GM21528 (cell line): Measurements from ENCODE around the gene AKAP6.

ENCODE experiments used
- ATAC-seq: cut with Tn5 transposase; IDR thresholded peaks from one replicate; pipeline ENCODE4 v1.9.1; 2021; ENCODE audit warnings: mild to moderate bottlenecking, moderate library complexity; ENCODE audit not compliant: unreplicated experiment, low FRiP score

The AKAP6 gene

GRCh38 chr14:32827514-32827913, 498.4 kb downstream of the AKAP6 start:
- no peak for ATAC-seq

DNA sequence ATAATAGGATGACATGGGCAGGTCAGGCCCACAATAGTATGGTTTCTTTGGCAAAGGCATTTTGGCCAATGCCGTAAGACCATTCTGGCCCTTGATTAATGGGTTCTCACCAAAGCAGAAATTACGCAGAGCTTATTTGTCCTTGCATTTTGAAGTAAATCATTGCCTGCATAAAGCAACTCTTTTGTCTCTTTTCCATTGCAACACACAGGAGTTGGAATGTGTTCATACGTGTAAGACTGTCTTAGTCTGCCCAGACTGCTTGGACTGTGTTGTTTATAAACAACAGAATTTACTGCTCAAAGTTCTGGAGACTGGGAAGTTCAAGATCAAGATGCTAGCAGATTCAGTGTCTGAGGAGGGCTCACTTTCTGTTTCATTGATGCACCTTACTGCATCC, 506.8 kb downstream of the AKAP6 start:
- no peak for ATAC-seq

DNA sequence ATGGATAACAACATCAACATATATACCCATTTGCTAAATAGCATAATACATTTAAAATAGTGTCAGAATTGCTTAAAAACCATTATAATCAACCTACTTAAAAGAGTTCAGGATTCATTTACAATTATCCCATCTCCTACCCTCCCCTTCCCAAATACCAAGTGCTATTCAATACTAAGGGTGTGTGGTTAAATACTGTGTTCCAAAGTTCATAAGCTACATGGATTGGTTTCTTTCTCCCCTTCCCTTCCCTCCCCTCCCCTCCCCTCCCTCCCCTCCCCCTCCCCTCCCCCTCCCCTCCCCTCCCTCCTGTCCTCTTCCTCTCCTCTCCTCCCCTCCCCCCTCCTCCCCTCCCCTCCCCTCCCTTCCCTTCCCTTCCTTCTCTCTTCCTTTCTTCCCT, 512.6 kb downstream of the AKAP6 start:
- ATAC-seq, result no peak

DNA sequence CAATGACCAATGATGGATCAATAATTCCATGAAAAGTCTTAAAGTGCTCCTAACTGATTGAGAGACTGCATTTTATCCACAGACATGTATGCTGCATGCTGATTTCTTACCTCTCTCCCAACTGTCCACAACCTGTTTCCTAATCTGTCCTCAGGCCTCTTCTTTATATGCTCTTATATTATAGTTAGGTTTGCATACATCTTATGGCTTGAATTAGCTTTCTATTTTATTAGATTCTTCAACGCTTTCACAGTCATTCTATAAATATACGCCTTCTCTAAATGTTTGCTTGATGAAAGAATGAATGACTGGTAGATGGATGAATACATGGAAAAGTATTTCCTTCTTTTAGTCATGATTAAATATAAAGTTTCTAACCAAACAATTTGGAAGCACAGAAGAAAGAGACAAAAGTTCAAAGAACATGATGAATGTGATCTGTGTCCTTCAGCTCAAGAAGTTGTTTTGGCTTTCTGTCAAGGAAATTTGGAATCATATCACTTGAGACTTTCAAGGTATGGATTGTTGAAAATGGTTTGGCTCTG, 517.8 kb downstream of the AKAP6 start:
- no peak for ATAC-seq

- no peak for ATAC-seq
Measured at GRCh38 chr14:32847867-32848266, 518.8 kb downstream of the AKAP6 start.

DNA sequence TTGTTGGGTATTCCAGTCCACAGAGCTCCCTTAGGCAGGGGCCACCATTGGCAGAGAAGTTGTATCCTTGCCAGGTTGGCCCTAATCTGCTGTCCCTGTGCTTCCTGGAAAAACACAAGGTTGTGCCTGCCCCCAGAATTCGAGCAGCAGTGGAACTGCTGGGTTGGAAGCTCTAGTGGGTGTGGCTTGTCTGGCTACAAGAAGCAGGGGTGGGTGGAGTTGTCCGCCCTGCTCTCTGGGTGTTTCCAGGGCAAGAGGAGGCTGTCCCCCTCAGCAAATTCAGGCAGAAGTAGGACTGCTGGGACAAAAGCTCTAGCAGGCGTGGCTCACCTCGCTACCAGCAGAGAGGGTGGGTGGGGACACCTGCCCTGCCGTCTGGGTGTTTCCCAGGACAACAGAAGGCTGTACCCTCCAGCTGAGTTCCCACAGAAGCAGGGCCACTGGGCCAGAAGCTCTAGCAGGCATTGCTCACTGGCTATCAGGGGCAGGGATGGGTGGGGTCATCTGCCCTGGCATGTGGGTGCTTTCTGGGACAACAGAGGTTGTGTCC, 536.8 kb downstream of the AKAP6 start:
- no peak for ATAC-seq

DNA sequence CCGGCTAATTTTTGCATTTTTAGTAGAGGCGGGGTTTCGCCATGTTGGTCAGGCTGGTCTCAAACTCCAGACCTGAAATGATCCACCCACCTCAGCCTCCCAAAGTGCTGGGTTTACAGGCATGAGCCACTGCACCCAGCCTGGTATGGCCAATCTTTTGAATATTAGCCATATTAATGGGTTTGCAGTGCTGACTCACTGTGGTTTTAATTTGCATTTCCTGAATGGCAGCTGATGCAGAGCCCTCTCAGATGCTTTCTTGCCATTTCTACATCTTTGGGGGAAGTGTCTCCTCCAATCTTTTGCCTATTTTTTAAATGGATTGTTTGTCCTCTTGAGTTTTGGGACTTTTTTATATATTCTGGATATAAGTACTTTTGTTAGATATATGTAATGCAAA, 554.1 kb downstream of the AKAP6 start:
- no peak for ATAC-seq
